Fibroblast of the aortic adventitia (primary cell): ENCODE results near the gene SYT17. TPM values are rescaled to one million over a fixed set of nuclear protein-coding genes. Genes with fewer than 3 reads are reported as not detected.

ENCODE experiments used
- DNase-seq: peaks from one replicate; pipeline ENCODE4 v3.0.0-alpha.2; 2010; ENCODE audit warnings: low read depth
- H3K4me3 ChIP-seq: 2 replicates; pipeline ENCODE4 v1.5.1; 2011; ENCODE audit warnings: low read depth, mild to moderate bottlenecking, control low read depth, low read length, moderate library complexity
- total RNA-seq: library from RNA; depleted of rRNA; stranded (reverse); fragments of >200 nt; gene quantifications from 2 replicates; pipeline ENCODE4 v1.2.3, GENCODE V29; 2012; ENCODE audit warnings: low replicate concordance
- TF ChIP-seq, protein P1 (sequence below): IDR thresholded peaks from 2 replicates; pipeline ENCODE4 v1.5.1; 2011; ENCODE audit warnings: mild to moderate bottlenecking, low read length, control low read depth, inconsistent platforms; ENCODE audit not compliant: insufficient read depth

Gene SYT17
- total RNA-seq, 1 donor, result under 0.01 TPM

DNA sequence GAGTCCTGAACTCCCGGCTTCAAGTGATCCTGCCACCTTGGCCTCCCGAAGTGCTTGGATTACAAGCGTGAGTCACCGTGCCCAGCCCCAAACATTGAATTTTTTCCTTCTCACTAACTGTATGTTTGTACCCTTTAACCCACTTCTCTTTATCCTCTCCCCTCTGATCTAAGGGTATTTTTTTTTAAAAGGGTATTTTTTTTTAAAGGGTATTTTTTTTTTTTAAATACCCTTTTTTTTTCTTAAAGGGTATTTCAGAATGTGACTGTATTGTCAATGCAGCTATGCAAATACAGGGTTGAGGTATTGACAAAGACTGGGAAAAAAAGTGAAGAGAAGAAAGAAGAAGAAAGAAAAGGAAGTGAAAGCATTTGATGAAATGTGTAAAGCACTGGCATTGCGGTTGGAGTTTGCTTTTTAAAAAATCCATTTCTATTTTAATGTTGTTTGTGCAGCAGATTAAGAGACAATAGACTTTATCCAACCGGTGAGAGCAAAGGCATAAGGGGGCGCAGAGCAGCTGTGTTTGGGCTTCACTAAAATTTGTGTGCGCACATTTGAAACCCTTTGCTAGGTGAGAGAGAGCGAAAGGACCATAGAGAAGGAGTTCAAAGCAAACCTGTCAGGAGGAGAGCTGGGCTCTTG lies 42.4 kb downstream of the SYT17 start:
- TF ChIP-seq, protein P1, sequence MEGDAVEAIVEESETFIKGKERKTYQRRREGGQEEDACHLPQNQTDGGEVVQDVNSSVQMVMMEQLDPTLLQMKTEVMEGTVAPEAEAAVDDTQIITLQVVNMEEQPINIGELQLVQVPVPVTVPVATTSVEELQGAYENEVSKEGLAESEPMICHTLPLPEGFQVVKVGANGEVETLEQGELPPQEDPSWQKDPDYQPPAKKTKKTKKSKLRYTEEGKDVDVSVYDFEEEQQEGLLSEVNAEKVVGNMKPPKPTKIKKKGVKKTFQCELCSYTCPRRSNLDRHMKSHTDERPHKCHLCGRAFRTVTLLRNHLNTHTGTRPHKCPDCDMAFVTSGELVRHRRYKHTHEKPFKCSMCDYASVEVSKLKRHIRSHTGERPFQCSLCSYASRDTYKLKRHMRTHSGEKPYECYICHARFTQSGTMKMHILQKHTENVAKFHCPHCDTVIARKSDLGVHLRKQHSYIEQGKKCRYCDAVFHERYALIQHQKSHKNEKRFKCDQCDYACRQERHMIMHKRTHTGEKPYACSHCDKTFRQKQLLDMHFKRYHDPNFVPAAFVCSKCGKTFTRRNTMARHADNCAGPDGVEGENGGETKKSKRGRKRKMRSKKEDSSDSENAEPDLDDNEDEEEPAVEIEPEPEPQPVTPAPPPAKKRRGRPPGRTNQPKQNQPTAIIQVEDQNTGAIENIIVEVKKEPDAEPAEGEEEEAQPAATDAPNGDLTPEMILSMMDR, result no peak
- no peak for DNase-seq

GRCh38 chr16:19210968-19211367 lies 42.9 kb downstream of the SYT17 start:
- DNase-seq, result no peak
- TF ChIP-seq, protein P1, result no peak

More for the DNA sequence above, 42.4 kb downstream of the SYT17 start:
- H3K4me3 ChIP-seq, result no peak overlapping the region

GRCh38 chr16:19212059-19212458 lies 44.0 kb downstream of the SYT17 start:
- DNase-seq, result no peak
- TF ChIP-seq, protein P1, result no peak
- H3K4me3 ChIP-seq, result no peak overlapping the region

More at GRCh38 chr16:19210968-19211367, 42.9 kb downstream of the SYT17 start:
- no peak overlapping the region for H3K4me3 ChIP-seq

GRCh38 chr16:19213885-19214284 lies 45.8 kb downstream of the SYT17 start:
- TF ChIP-seq, protein P1, result no peak
- no peak for DNase-seq
- no peak overlapping the region for H3K4me3 ChIP-seq

DNA sequence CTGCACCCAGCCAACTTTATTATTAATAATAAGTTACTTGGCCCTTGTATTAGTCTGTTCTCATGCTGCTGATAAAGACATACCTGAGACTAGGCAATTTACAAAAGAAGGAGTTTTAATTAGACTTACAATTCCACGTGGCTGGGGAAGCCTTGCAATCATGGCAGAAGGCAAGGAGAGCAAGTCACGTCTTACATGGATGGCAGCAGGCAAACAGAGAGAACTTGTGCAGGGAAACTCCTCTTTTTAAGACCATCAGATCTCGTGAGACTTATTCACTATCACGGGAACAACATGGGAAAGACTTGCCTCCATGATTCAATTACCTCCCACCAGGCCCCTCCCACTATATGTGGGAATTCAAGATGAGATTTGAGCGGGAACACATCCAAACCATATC lies 47.7 kb downstream of the SYT17 start:
- H3K4me3 ChIP-seq, result no peak overlapping the region
- TF ChIP-seq, protein P1, result no peak
- DNase-seq, result no peak

DNA sequence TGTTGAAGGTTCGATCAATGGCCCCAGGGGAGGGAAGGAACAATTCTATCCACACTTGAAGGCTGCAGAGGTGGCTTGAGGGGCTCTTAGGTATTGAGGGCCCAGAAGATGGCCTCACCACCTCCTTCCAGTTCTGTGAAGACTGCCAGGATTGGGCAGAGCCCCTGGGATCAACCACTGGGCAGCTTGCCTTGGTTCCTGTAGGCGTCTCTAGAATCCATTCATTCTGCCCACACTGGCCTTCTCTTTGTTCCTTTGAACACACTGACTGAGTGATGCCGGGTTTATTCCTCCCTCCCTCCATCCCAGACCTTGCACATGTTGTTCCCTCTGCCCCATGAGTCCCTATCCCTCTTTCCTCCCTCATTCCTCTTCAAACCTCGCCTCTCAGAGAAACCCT lies 50.5 kb downstream of the SYT17 start:
- TF ChIP-seq, protein P1, result no peak
- no peak overlapping the region for H3K4me3 ChIP-seq
- no peak for DNase-seq

- no peak overlapping the region for H3K4me3 ChIP-seq
- no peak for DNase-seq
- TF ChIP-seq, protein P1, result no peak
Observed at GRCh38 chr16:19219836-19220235, 51.8 kb downstream of the SYT17 start.
